ENCODE data around the gene RPS15. TPM values are rescaled to one million over a fixed set of nuclear protein-coding genes. Genes with fewer than 3 reads are reported as not detected.

The RPS15 gene
- total RNA-seq, 4 donors from 2014 or later: 1,802 to 3,909 (median 2,793) TPM

DNA sequence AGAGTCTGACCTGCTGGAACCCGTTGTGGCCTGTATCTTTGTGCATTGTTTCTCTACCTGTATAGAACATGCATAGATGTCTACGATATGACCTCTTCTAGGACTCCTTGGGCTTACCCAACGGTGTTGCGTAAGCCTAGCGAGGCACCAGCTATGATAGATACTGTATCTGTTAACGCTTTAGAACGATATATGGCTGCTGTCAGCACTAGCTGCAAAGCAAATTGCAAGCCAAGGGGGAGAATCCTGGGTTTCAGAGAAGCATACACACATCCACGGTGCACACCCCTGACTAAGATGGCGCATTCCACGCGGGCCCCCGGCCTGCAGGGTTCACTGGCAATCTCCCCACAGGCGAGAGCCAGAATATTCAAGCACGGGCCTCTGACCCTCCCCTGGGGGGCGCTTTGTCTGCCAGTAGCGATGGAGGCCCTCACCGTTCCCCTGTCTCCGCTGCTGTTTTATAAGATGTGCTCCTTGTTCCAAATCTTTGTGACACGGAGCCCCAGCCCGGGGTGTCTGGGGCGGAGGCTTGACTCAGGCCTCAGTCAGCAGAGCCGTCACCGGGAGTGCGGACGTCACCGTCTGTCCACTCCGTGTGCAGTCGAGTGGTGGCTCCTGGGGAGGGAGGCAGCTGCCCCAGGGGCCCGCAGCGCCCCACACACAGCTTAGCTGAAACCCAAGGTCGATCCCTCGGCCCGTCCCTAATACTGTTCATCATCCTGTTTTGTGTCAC is 12.9 kb upstream of the RPS15 start:
- Histone ChIP-seq H3K36me3 (peaks cover 83% of the 10 kb centered on the region), H3K4me3 (no peak overlapping the region), H3K27me3 (no peaks in the 10 kb centered on the region), H3K9me3 (no peaks in the 10 kb centered on the region), H3K4me1 (peaks cover 29% of the 10 kb centered on the region), H3K27ac (peak overlapping the region; percentile 63)
- no peak for DNase-seq (ENCODE audit: low spot score in 2 of 2)
- TF ChIP-seq EP300 (IDR thresholded peaks at IDR 0.05): no peak
- 79% methylated on average over 31 of the region's 33 CpGs for WGBS

- no peaks in the 10 kb centered on the region for H3K9me3 ChIP-seq
- 87% methylated on average over 11 of the region's 14 CpGs for WGBS
- H3K27ac ChIP-seq: peak overlapping the region; percentile 63
- no peak for DNase-seq (ENCODE audit: low spot score in 2 of 2)
- H3K27me3 ChIP-seq: no peaks in the 10 kb centered on the region
- TF ChIP-seq, protein P1, sequence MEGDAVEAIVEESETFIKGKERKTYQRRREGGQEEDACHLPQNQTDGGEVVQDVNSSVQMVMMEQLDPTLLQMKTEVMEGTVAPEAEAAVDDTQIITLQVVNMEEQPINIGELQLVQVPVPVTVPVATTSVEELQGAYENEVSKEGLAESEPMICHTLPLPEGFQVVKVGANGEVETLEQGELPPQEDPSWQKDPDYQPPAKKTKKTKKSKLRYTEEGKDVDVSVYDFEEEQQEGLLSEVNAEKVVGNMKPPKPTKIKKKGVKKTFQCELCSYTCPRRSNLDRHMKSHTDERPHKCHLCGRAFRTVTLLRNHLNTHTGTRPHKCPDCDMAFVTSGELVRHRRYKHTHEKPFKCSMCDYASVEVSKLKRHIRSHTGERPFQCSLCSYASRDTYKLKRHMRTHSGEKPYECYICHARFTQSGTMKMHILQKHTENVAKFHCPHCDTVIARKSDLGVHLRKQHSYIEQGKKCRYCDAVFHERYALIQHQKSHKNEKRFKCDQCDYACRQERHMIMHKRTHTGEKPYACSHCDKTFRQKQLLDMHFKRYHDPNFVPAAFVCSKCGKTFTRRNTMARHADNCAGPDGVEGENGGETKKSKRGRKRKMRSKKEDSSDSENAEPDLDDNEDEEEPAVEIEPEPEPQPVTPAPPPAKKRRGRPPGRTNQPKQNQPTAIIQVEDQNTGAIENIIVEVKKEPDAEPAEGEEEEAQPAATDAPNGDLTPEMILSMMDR (IDR thresholded peaks at IDR 0.05): no peak
- TF ChIP-seq EP300 (IDR thresholded peaks at IDR 0.05): no peak
- no peak for TF ChIP-seq POLR2A (IDR thresholded peaks at IDR 0.05)
- no peak for TF ChIP-seq POLR2AphosphoS5 (IDR thresholded peaks at IDR 0.05)
- peaks cover 29% of the 10 kb centered on the region for H3K4me1 ChIP-seq
- H3K4me3 ChIP-seq: no peak overlapping the region
- H3K36me3 ChIP-seq: peaks cover 83% of the 10 kb centered on the region
These were observed 12.3 kb upstream of the RPS15 start for GRCh38 chr19:1425902-1426301.

DNA sequence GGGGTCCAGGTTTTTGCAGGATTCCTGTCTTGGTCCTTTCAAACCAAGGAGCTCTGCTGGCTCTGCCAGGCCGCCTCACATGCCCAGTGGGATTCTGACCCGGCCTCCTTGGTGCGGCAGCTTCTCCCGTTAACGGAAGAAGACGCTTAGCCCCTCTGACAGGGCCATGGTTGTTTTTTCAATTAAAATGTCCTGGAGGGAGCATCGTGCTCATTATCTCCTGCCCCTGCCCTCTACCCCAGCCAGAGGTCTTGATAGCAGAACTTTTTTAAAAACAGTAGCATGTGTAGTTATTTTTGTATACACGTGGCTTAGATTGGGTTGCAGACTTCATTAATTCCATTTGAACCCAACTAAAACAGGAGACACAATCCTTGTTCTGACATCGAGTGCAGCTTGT is 11.5 kb upstream of the RPS15 start:
- Histone ChIP-seq H3K4me1 (peaks cover 29% of the 10 kb centered on the region), H3K36me3 (peaks cover 83% of the 10 kb centered on the region), H3K9me3 (no peaks in the 10 kb centered on the region), H3K4me3 (no peak overlapping the region), H3K27me3 (no peaks in the 10 kb centered on the region), H3K27ac (no peak overlapping the region)
- 90% methylated on average over 9 of the region's 9 CpGs for WGBS
- TF ChIP-seq EP300 (IDR thresholded peaks at IDR 0.05) (no peak), POLR2A (IDR thresholded peaks at IDR 0.05) (no peak), POLR2AphosphoS5 (IDR thresholded peaks at IDR 0.05) (no peak)
- TF ChIP-seq, protein P1 (IDR thresholded peaks at IDR 0.05): no peak
- DNase-seq (ENCODE audit: low spot score in 2 of 2): no peak

DNA sequence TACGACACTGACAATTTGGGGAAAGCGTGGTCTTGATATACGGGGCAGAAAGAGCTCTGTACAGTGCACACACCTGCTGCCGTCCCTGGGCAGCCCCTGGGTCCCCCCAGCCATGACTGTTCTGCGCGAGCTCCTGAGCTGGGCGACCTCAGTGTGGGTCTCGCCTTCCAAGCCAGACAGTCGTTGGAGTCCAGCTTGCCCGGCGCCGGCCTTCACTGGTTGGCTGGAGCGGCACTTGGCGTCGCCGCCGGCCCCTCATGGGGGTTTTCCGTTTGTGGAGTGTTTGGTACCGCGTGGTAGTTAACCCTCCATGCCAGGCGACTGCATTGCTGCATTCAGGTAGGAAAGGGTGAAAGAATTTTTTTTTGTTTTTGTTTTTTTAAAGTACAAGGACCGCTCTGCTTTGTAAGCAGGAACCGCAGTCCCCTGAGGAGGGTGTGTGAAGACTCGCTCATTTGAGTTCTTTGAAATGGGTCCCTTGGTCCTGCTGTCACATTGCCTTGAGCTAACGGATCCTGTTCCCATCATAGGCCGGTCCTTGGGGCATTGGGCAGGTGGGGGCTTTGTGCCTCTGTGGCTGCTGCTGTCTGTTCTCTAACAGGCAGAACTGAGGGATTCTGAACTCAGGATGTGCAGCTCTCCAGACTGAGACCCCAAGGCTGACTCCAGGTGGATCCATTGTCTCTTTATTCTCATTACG is 10.8 kb upstream of the RPS15 start:
- WGBS: 94% methylated on average over 27 of the region's 27 CpGs
- H3K36me3 ChIP-seq: peaks cover 83% of the 10 kb centered on the region
- peaks cover 29% of the 10 kb centered on the region for H3K4me1 ChIP-seq
- no peak for TF ChIP-seq POLR2A (IDR thresholded peaks at IDR 0.05)
- TF ChIP-seq, protein P1 (IDR thresholded peaks at IDR 0.05): no peak
- no peak overlapping the region for H3K27ac ChIP-seq
- no peak overlapping the region for H3K4me3 ChIP-seq
- H3K9me3 ChIP-seq: no peaks in the 10 kb centered on the region
- no peaks in the 10 kb centered on the region for H3K27me3 ChIP-seq
- DNase-seq (ENCODE audit: low spot score in 2 of 2): no peak

GRCh38 chr19:1428738-1429391 is 9.3 kb upstream of the RPS15 start:
- DNase-seq (ENCODE audit: low spot score in 2 of 2): no peak
- no peaks in the 10 kb centered on the region for H3K27me3 ChIP-seq
- WGBS: 76% methylated on average over 20 of the region's 41 CpGs
- peaks cover 83% of the 10 kb centered on the region for H3K36me3 ChIP-seq
- peaks cover 29% of the 10 kb centered on the region for H3K4me1 ChIP-seq
- H3K27ac ChIP-seq: no peak overlapping the region
- TF ChIP-seq POLR2AphosphoS5 (IDR thresholded peaks at IDR 0.05) (no peak), EP300 (IDR thresholded peaks at IDR 0.05) (no peak), POLR2A (IDR thresholded peaks at IDR 0.05) (no peak)
- TF ChIP-seq, protein P1 (IDR thresholded peaks at IDR 0.05): no peak
- H3K9me3 ChIP-seq: no peaks in the 10 kb centered on the region
- no peak overlapping the region for H3K4me3 ChIP-seq
